Retina (tissue), 1 donor: ENCODE results near the gene HOXA3.
A peak's percentile ranks its signal among the peaks of the same experiment; 100 is the strongest.

ENCODE experiments used
- DNase-seq: peaks from one replicate; pipeline ENCODE4 v3.0.0-alpha.2; 2016

HOXA3 gene

DNA sequence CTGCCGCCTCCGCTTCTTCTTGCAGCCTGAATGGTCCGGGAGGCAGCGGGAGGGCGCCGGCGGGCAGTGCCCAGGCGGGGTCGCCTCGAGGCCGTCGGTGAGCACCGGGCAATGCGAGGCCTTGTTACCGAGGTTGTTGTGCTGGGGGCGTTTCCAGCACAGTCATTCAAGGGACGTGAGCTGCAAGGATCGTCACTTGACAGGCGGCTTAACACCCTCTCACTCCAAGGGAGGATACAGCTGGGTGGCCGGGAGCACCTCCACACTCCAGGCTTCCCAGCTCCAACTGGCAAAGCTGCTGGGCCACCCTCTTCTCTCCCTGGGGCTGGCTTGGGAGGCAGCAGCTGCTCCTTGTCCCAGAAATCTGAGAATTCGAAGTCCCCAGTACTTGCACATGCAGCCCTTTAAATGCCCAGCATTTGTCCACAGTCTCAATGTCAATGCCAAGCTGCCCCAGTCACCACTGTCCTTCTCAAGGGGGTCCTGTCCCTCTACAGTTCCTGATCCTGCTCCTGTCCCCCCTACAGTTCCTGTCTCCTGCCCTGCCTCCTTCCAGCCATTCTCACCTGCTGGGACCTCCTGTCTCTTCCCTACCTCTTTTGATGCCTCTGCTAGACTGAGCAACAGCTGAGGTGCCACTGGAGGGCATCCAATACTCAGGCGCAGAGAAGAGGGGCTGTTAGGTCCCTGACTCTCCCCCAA, 37.1 kb upstream of the HOXA3 start:
- peak; percentile 66 for DNase-seq

DNA sequence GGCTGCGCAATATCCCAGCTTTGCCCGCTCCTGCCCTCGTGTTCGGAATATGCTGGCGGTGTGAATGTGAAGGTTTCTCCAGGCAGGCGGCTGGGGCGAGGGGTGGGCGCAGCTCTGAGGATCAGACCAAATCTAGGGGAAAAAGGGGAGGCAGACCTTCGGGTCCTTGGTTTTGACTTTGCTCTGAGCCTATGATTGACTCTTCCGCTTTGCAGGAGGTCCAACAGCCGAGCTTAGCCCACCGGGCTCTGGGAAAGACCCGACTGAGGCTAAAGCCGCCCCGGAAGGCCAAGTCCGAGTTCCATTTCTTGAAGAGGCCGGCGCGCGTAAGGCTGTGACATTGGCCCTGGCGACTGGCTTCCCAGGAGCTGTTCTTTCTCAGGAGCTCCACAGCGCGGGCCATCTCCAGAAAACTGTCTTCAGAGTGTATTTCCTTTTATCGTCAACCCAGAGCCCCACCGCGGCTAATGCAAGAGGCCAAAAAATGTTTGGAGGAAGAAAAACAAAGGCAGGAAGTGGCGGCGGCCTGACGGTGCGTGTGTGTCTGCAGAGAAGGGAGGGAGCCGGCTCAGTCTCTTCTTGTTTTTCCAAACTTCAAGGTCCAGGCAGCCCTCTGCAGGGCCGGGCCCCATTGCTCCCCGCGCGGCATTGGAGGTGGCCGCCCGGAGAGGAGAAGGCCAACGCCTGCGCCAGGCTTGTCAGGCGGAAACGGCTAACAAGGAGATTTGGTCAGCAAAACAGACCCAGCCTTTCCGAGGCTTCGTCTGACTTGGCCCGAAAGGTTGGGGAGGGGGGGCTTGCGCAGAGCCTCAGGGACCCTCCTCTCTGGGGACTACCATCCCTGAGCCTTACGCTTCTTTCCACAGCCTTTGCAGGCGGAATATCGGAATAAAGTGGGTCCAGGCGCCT, 36.3 kb upstream of the HOXA3 start:
- DNase-seq = peak; percentile 66

- peak; percentile 64 for DNase-seq
These were observed 35.3 kb upstream of the HOXA3 start for GRCh38 chr7:27187475-27188385.

DNA sequence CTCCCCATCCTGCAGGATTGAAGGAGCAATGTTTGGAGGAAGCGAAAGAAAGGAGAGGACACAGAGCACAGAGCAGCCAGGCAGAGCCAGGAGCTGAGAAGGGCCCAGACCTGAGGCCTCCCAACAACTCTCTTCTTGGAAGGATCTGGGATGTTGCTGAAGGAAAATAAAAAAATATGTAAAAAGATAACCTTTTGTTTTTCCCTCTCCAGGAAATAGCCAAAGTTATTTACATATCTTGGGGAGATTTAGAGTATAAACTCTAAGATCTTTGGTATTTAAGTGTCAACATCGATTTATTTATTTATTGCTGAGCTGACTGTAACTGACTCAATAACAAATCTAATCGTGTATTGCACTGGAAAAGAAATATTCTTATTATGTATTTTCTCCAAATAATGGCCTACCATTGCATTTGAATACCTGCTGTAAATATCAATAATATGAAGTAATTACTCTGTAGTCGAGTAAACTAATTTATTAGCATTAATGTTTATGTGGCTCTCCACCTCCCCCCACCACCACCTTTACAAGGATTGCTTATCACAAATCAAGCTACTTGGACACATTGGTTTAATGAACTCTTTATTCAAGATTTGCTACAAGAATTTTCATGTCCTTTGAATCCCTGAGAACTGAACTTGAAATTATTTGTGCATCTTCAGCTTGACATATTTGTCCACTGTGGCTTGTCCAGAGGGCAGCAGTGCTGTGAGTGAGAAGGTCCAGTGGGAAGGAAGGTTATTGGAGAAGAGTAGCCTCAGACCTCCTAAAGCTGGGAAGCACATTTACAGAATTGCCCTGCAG, 34.5 kb upstream of the HOXA3 start:
- DNase-seq = peak; percentile 43

GRCh38 chr7:27185854-27186667, 33.7 kb upstream of the HOXA3 start:
- peak; percentile 62 for DNase-seq

GRCh38 chr7:27185013-27185853, 32.9 kb upstream of the HOXA3 start, which contains the start of gene HOXA11:
HOXA11 (minus strand) TSS chr7:27185232; CDS start chr7:27185144, 88 bp downstream.
- peak; percentile 57 for DNase-seq

DNA sequence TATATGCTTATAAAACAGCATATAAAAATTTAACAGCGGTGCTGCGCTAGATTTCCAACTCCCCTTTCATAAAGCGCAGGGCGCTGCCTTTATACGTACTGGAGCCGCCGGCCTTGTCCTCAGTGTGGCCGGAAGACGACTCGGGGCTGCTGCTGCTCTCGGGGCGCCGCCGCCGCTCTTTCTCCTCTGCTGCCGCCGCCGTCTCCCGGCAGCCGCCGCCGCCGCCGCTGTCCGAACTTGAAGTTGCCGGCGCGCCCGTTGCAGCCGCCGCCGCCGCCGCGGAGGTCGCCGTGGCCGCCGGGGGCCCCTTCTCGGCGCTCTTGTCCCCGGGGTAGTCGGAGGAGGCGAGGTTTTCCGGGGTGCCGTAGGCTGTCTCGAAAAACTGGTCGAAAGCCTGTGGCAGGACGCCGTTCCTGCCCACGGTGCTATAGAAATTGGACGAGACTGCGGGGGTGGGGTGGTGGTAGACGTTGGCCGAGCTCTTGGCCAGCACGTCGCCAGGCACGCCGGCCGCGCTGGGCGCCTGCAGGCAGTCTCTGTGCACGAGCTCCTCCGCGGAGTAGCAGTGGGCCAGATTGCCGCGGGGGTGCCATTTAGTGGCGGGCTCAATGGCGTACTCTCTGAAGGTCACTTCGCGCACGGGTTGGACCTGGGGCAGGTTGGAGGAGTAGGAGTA, 32.1 kb upstream of the HOXA3 start:
- DNase-seq = peak; percentile 68

- peak; percentile 76 for DNase-seq
These were observed 31.4 kb upstream of the HOXA3 start for GRCh38 chr7:27183682-27184336.

GRCh38 chr7:27182861-27183681, 30.7 kb upstream of the HOXA3 start:
- DNase-seq = peak; percentile 53

DNA sequence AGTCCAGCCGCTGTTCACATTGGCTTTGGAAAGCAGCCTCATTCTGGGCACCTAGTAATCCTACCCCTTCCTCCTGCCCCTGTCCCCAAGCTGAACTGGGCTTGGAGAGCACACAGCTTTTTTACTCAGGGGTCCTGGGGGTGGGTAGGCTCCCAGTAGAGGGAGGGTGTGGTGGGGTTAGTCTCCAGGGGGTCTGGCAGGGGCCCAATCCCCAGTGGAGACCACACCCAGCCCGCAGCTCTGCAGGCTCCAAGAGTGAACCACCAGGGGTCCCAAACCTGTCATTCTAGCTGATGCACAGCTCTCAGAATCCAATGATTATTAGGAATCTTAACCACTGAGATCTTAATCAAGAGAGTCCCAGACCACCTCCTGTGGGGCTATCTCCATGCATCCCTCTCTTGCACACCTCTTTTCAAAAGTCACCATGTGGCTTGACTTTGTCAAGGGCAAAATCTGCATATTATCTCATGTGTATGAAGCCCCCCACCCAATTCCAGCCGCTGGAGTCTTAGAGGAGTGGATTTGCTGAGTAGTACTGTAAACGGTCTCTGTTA, 30.0 kb upstream of the HOXA3 start:
- DNase-seq = no peak

GRCh38 chr7:27181795-27182275, 29.5 kb upstream of the HOXA3 start:
- no peak for DNase-seq

GRCh38 chr7:27180431-27181420, 28.3 kb upstream of the HOXA3 start:
- DNase-seq = no peak

GRCh38 chr7:27179503-27180430, 27.4 kb upstream of the HOXA3 start:
- peak; percentile 90 for DNase-seq

- no peak for DNase-seq
These were observed 26.6 kb upstream of the HOXA3 start for GRCh38 chr7:27179030-27179429.

- DNase-seq = no peak
These were observed 26.0 kb upstream of the HOXA3 start for GRCh38 chr7:27178366-27178765.
